Neural cell (in vitro differentiated cells): ENCODE measurements around the gene DUS1L. TPM values are rescaled to one million over a fixed set of nuclear protein-coding genes. Genes with fewer than 3 reads are reported as not detected.

Experiments used
- H2AFZ ChIP-seq: fragments of 200-600, 300-800 bp; sonication (generic), shearing (Covaris generic); 2 replicates; pipeline ENCODE4 v1.6.0; 2014; ENCODE audit warnings: low read depth, mild to moderate bottlenecking, antibody characterized with exemption, low read length, moderate library complexity
- H3F3A ChIP-seq: fragments of 200-600 bp; shearing (Covaris generic); 2 replicates; pipeline ENCODE4 v1.6.1; 2016; ENCODE audit warnings: mild to moderate bottlenecking, moderate library complexity, mixed read lengths, antibody characterized with exemption, low read length; ENCODE audit not compliant: insufficient read depth, poor library complexity, severe bottlenecking
- H3K27ac ChIP-seq: fragments of 200-600, 300-800 bp; sonication (generic), shearing (Covaris generic); 2 replicates; pipeline ENCODE4 v1.5.1; 2014; ENCODE audit warnings: mild to moderate bottlenecking, low read length, moderate library complexity
- H3K27me3 ChIP-seq: fragments of 300-800, 200-600 bp; sonication (generic), shearing (Covaris generic); 2 replicates; pipeline ENCODE4 v1.6.0; 2014; ENCODE audit warnings: mild to moderate bottlenecking, low read depth, low read length, moderate library complexity; ENCODE audit not compliant: insufficient read depth
- H3K36me3 ChIP-seq: fragments of 300-800, 200-600 bp; sonication (generic), shearing (Covaris generic); 2 replicates; pipeline ENCODE4 v1.5.1; 2014; ENCODE audit warnings: mild to moderate bottlenecking, antibody characterized with exemption, low read length, moderate library complexity; ENCODE audit not compliant: insufficient read depth
- H3K4me2 ChIP-seq: fragments of 300-800, 200-600 bp; sonication (generic), shearing (Covaris generic); 2 replicates; pipeline ENCODE4 v1.6.0; 2014; ENCODE audit warnings: mild to moderate bottlenecking, low read length
- H3K4me3 ChIP-seq: fragments of 300-800, 200-600 bp; sonication (generic), shearing (Covaris generic); 2 replicates; pipeline ENCODE4 v1.5.1; 2014; ENCODE audit warnings: mild to moderate bottlenecking, low read length, moderate library complexity
- H3K79me2 ChIP-seq: fragments of 200-600 bp; shearing (Covaris generic); replicated peaks from 2 replicates; pipeline ENCODE4 v1.6.0; 2014; ENCODE audit warnings: mild to moderate bottlenecking, low read length, moderate library complexity; ENCODE audit not compliant: insufficient read depth
- H3K9ac ChIP-seq: fragments of 300-800, 200-600 bp; sonication (generic), shearing (Covaris generic); 2 replicates; pipeline ENCODE4 v1.6.1; 2016; ENCODE audit warnings: mild to moderate bottlenecking, low read length, mixed read lengths
- H3K9me2 ChIP-seq: fragments of 200-600 bp; shearing (Covaris generic); 2 replicates; pipeline ENCODE4 v1.6.1; 2016; ENCODE audit warnings: mild to moderate bottlenecking, low read length, mixed read lengths; ENCODE audit not compliant: insufficient read depth
- H3K9me3 ChIP-seq: fragments of 200-600, 300-800 bp; sonication (generic), shearing (Covaris generic); 2 replicates; pipeline ENCODE4 v1.6.1; 2016; ENCODE audit warnings: mild to moderate bottlenecking, mixed run types, low read length, moderate library complexity, mixed read lengths
- H4K20me1 ChIP-seq: fragments of 200-600 bp; shearing (Covaris generic); 2 replicates; pipeline ENCODE4 v1.6.1; 2016; ENCODE audit warnings: mild to moderate bottlenecking, mixed run types; ENCODE audit not compliant: insufficient read depth
- CTCF ChIP-seq: fragments of 450-650 bp; IDR thresholded peaks from 2 replicates; pipeline ENCODE4 v1.5.1; 2014; ENCODE audit warnings: antibody characterized with exemption, mild to moderate bottlenecking, moderate library complexity; ENCODE audit not compliant: poor library complexity, severe bottlenecking
- MXI1 ChIP-seq: fragments of 450-650 bp; conservative IDR thresholded peaks from 2 replicates; pipeline ENCODE4 v1.6.1; 2014; ENCODE audit warnings: antibody characterized with exemption, mild to moderate bottlenecking; ENCODE audit not compliant: poor library complexity, severe bottlenecking
- POLR2AphosphoS5 ChIP-seq: IDR thresholded peaks from 2 replicates; pipeline ENCODE4 v1.6.1; 2012
- REST ChIP-seq: IDR thresholded peaks from 2 replicates; pipeline ENCODE4 v1.6.1; 2012; ENCODE audit warnings: borderline replicate concordance
- SMC3 ChIP-seq: fragments of 450-650 bp; conservative IDR thresholded peaks from 2 replicates; pipeline ENCODE4 v1.6.1; 2014; ENCODE audit warnings: antibody characterized with exemption, mild to moderate bottlenecking, moderate library complexity; ENCODE audit not compliant: poor library complexity
- polyA plus RNA-seq: library from polyadenylated mRNA; depleted of rRNA; stranded (reverse); fragments of >200 nt; gene quantifications from 2 replicates; pipeline ENCODE4 v1.2.3, GENCODE V29; 2014

Gene DUS1L
- polyA plus RNA-seq, 1 donor from 2014 or later: 100 TPM

- peak overlapping the region; percentile 96 for H3K4me3 ChIP-seq
- H3K9me2 ChIP-seq: no peaks in the 10 kb centered on the region
- H4K20me1 ChIP-seq: no peaks in the 10 kb centered on the region
- no peaks in the 10 kb centered on the region for H3F3A ChIP-seq
- H3K27ac ChIP-seq: peak overlapping the region; percentile 45
- H3K4me2 ChIP-seq: peak overlapping the region; percentile 84
- no peak overlapping the region for H2AFZ ChIP-seq
- H3K9ac ChIP-seq: peak overlapping the region; percentile 74
- no peaks in the 10 kb centered on the region for H3K9me3 ChIP-seq
- H3K36me3 ChIP-seq: no peaks in the 10 kb centered on the region
- H3K27me3 ChIP-seq: no peaks in the 10 kb centered on the region
- H3K79me2 ChIP-seq: peaks cover 11% of the 10 kb centered on the region
- TF ChIP-seq MXI1 (peak; percentile 66), SMC3 (peak; percentile 24), CTCF (no peak), POLR2AphosphoS5 (peak; percentile 5), REST (no peak)
Measured at GRCh38 chr17:82023447-82024241, 42.0 kb downstream of the DUS1L start.

GRCh38 chr17:82022981-82023446 lies 42.6 kb downstream of the DUS1L start, which contains the start of gene LRRC45:
LRRC45 (plus strand) TSS chr17:82023305; CDS start chr17:82023644, 339 bp downstream.
- no peaks in the 10 kb centered on the region for H3K27me3 ChIP-seq
- H3K9me2 ChIP-seq: no peaks in the 10 kb centered on the region
- no peaks in the 10 kb centered on the region for H3K9me3 ChIP-seq
- peak within 1 kb of the TSS; percentile 96 for H3K4me3 ChIP-seq
- no peak for TF ChIP-seq REST
- peak; percentile 48 for TF ChIP-seq POLR2AphosphoS5
- H3K79me2 ChIP-seq: peaks cover 11% of the 10 kb centered on the region
- H3K9ac ChIP-seq: peak within 1 kb of the TSS; percentile 77
- H2AFZ ChIP-seq: peak within 1 kb of the TSS; percentile 28
- H3K36me3 ChIP-seq: no peaks in the 10 kb centered on the region
- H4K20me1 ChIP-seq: no peaks in the 10 kb centered on the region
- peak within 1 kb of the TSS; percentile 52 for H3K27ac ChIP-seq
- H3K4me2 ChIP-seq: peak within 1 kb of the TSS; percentile 84
- H3F3A ChIP-seq: no peaks in the 10 kb centered on the region
